Neuronal stem cell (in vitro differentiated cells): Measurements from ENCODE around the gene SUPT5H.

Source experiments
- DNase-seq: peaks from one replicate; pipeline ENCODE4 v3.0.0-alpha.2; 2013; ENCODE audit warnings: low spot score
- H2AFZ ChIP-seq: one replicate; pipeline ENCODE4 v1.6.1; 2013; ENCODE audit warnings: mild to moderate bottlenecking, low read length, inconsistent platforms
- H2AK5ac ChIP-seq: 2 replicates; pipeline ENCODE4 v1.6.1; 2013; ENCODE audit warnings: low read depth, mild to moderate bottlenecking, inconsistent platforms, low read length, moderate library complexity, mixed read lengths
- H2BK120ac ChIP-seq: 2 replicates; pipeline ENCODE4 v1.6.1; 2013; ENCODE audit warnings: low read depth, mild to moderate bottlenecking, inconsistent platforms, low read length, moderate library complexity, mixed read lengths
- H2BK12ac ChIP-seq: one replicate; pipeline ENCODE4 v1.6.1; 2013; ENCODE audit warnings: low read length, inconsistent platforms
- H2BK15ac ChIP-seq: 2 replicates; pipeline ENCODE4 v1.6.1; 2013; ENCODE audit warnings: mild to moderate bottlenecking, low read length, inconsistent platforms, mixed read lengths
- H2BK5ac ChIP-seq: one replicate; pipeline ENCODE4 v1.6.1; 2013; ENCODE audit warnings: inconsistent platforms, mild to moderate bottlenecking, low read length, moderate library complexity
- H3K14ac ChIP-seq: one replicate; pipeline ENCODE4 v1.6.1; 2013; ENCODE audit warnings: low read length, inconsistent platforms
- H3K18ac ChIP-seq: 2 replicates; pipeline ENCODE4 v1.6.1; 2013; ENCODE audit warnings: low read length, inconsistent platforms
- H3K23ac ChIP-seq: 2 replicates; pipeline ENCODE4 v1.6.1; 2013; ENCODE audit warnings: low read depth, mild to moderate bottlenecking, mixed read lengths, low read length, inconsistent platforms; ENCODE audit not compliant: poor library complexity
- H3K27ac ChIP-seq: replicated peaks from 3 replicates; pipeline ENCODE4 v1.5.1; 2013; ENCODE audit warnings: low read length, inconsistent platforms
- H3K27me3 ChIP-seq, 3 experiments: 2 replicates each; pipeline ENCODE4 v1.6.1; 2013; ENCODE audit warnings: low read length in 3 of 3, mild to moderate bottlenecking in 2 of 3, inconsistent platforms in 1 of 3, low read depth in 1 of 3, mixed read lengths in 1 of 3, moderate library complexity in 1 of 3; ENCODE audit not compliant: control insufficient read depth in 3 of 3, insufficient read depth in 3 of 3
- H3K36me3 ChIP-seq, 2 donors: replicated peaks in 1 of 2; 2 replicates each; pipeline ENCODE4 v1.6.1; 2013; ENCODE audit warnings: low read length in 2 of 2; ENCODE audit not compliant: control insufficient read depth in 2 of 2, insufficient read depth in 2 of 2
- H3K4ac ChIP-seq: 2 replicates; pipeline ENCODE4 v1.6.1; 2013; ENCODE audit warnings: inconsistent platforms, mild to moderate bottlenecking, low read length, moderate library complexity
- H3K4me1 ChIP-seq, 2 donors: 1 replicate in 1 of 2; 2 replicates in 1 of 2; pipeline ENCODE4 v1.6.1; 2013; ENCODE audit warnings: low read length in 2 of 2, low read depth in 1 of 2; ENCODE audit not compliant: control insufficient read depth in 2 of 2, insufficient read depth in 1 of 2
- H3K4me2 ChIP-seq: one replicate; pipeline ENCODE4 v1.6.1; 2013; ENCODE audit warnings: mild to moderate bottlenecking, low read length, inconsistent platforms; ENCODE audit not compliant: insufficient read depth, poor library complexity, severe bottlenecking
- H3K4me3 ChIP-seq, 2 donors: 2 replicates each; pipeline ENCODE4 v1.5.1; 2013; ENCODE audit warnings: low read length in 2 of 2, mild to moderate bottlenecking in 2 of 2, inconsistent platforms in 1 of 2, moderate library complexity in 1 of 2
- H3K79me1 ChIP-seq: one replicate; pipeline ENCODE4 v1.6.1; 2013; ENCODE audit warnings: low read depth, mild to moderate bottlenecking, inconsistent platforms, low read length, moderate library complexity
- H3K9ac ChIP-seq: one replicate; pipeline ENCODE4 v1.6.1; 2013; ENCODE audit warnings: mild to moderate bottlenecking, low read depth, low read length, inconsistent platforms; ENCODE audit not compliant: poor library complexity
- H3K9me3 ChIP-seq, 2 donors: replicated peaks in 1 of 2; 2 replicates each; pipeline versions ENCODE3 to v1.6.1; 2013; ENCODE audit warnings: low read length in 2 of 2, mild to moderate bottlenecking in 2 of 2, inconsistent platforms in 1 of 2, low read depth in 1 of 2, mixed read lengths in 1 of 2, moderate library complexity in 1 of 2; ENCODE audit not compliant: control insufficient read depth in 2 of 2, insufficient read depth in 1 of 2
- H4K8ac ChIP-seq: one replicate; pipeline ENCODE4 v1.6.1; 2013; ENCODE audit warnings: low read depth, mild to moderate bottlenecking, inconsistent platforms, low read length, moderate library complexity
- H4K91ac ChIP-seq: one replicate; pipeline ENCODE4 v1.6.1; 2013; ENCODE audit warnings: low read length, low read depth, mild to moderate bottlenecking, inconsistent platforms; ENCODE audit not compliant: poor library complexity
- WGBS, 2 donors: extraction: QIAGEN DNeasy Blood & Tissue Kit; methylation state at CpG; one replicate each; pipeline ENCODE4 v1.1.7; 2013; ENCODE audit warnings: missing lambda C conversion rate in 2 of 2, mixed read lengths in 1 of 2; ENCODE audit not compliant: insufficient read length in 2 of 2, insufficient replicate concordance in 1 of 2; ENCODE audit errors: extremely low coverage in 2 of 2; 5-methylcytosine and 5-hydroxymethylcytosine counted together

The SUPT5H gene

GRCh38 chr19:39412100-39412866 is 33.1 kb upstream of the SUPT5H start, which contains the start of gene PLEKHG2:
TSS of gene PLEKHG2 (plus strand) at chr19:39412669. CDS start at chr19:39414087, 1,418 bp downstream.
- H3K23ac ChIP-seq: peak within 1 kb of the TSS; percentile 96
- H4K91ac ChIP-seq: peak within 1 kb of the TSS; percentile 88
- WGBS, 2 donors: no CpG with 5 or more reads among the region's 60 CpGs
- H2AK5ac ChIP-seq: peak within 1 kb of the TSS; percentile 100
- H2BK5ac ChIP-seq: peak within 1 kb of the TSS; percentile 98
- peak within 1 kb of the TSS; percentile 95 for H3K4me3 ChIP-seq
- H3K9ac ChIP-seq: peak within 1 kb of the TSS; percentile 93
- H3K14ac ChIP-seq: peak within 1 kb of the TSS; percentile 83
- peak within 1 kb of the TSS; percentile 94 for H2AFZ ChIP-seq
- H3K4me2 ChIP-seq: peak within 1 kb of the TSS; percentile 87
- peak within 1 kb of the TSS; percentile 32 for H3K4ac ChIP-seq
- no peak within 1 kb of the TSS for H4K8ac ChIP-seq
- peaks cover 15% of the 10 kb centered on the region for H3K79me1 ChIP-seq
- H2BK12ac ChIP-seq: peak within 1 kb of the TSS; percentile 94
- H3K18ac ChIP-seq: peak within 1 kb of the TSS; percentile 99
- H3K36me3 ChIP-seq: peaks cover 17 to 36% of the 10 kb centered on the region in 2 donors
- H2BK15ac ChIP-seq: peak within 1 kb of the TSS; percentile 99
- H3K27ac ChIP-seq: peak within 1 kb of the TSS; percentile 95
- peaks cover 0 to 17% (median 0%) of the 10 kb centered on the region in 3 experiments for H3K27me3 ChIP-seq
- H3K4me1 ChIP-seq: peaks cover 32 to 36% of the 10 kb centered on the region in 2 donors
- H3K9me3 ChIP-seq: no peaks in the 10 kb centered on the region
- DNase-seq: peak; percentile 100
- H2BK120ac ChIP-seq: peak within 1 kb of the TSS; percentile 93

DNA sequence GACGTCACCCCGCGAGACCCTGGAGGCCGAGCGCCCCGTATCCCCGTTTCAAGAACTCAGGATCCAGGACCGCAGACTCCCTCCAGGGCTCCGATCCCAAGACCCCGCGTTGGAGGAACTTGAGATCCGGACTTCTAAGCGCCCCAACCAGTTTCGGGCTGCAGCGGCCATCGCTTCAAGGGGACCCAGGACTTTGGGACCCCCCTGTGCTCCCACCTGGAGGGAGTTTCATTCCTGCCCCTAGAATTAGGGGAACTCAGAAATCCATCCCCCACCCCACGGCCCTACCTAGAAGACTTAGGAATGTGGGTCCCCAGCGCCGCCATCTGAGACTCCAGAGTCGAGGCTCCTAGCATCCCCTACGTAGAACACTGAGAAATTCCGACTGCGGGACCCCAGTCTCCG is 32.5 kb upstream of the SUPT5H start:
- Histone ChIP-seq H4K91ac (peak overlapping the region; percentile 88), H3K4me3 (peak overlapping the region; percentile 95), H3K9ac (peak overlapping the region; percentile 93), H3K4ac (peak overlapping the region; percentile 32), H3K79me1 (peaks cover 16% of the 10 kb centered on the region), H3K18ac (peak overlapping the region; percentile 99), H2BK120ac (peak overlapping the region; percentile 93), H2BK5ac (peak overlapping the region; percentile 98), H3K27me3 (peaks cover 0 to 11% (median 0%) of the 10 kb centered on the region in 3 experiments), H4K8ac (no peak overlapping the region), H3K23ac (peak overlapping the region; percentile 96), H2BK12ac (peak overlapping the region; percentile 94), H3K14ac (peak overlapping the region; percentile 83), H3K9me3 (no peaks in the 10 kb centered on the region), H2AFZ (peak overlapping the region; percentile 94), H2AK5ac (peak overlapping the region; percentile 100), H3K27ac (peak overlapping the region; percentile 95), H3K4me2 (peak overlapping the region; percentile 85), H2BK15ac (peak overlapping the region; percentile 99), H3K4me1 (peaks cover 29 to 35% of the 10 kb centered on the region in 2 donors), H3K36me3 (peaks cover 22 to 42% of the 10 kb centered on the region in 2 donors)
- no peak for DNase-seq
- no CpG with 5 or more reads among the region's 24 CpGs for WGBS, 2 donors

GRCh38 chr19:39413272-39413910 is 32.0 kb upstream of the SUPT5H start:
- DNase-seq: no peak
- Histone ChIP-seq H3K9ac (peak overlapping the region; percentile 93), H3K23ac (peak overlapping the region; percentile 96), H3K18ac (peak overlapping the region; percentile 99), H4K8ac (no peak overlapping the region), H3K36me3 (peaks cover 25 to 42% of the 10 kb centered on the region in 2 donors), H3K27ac (peak overlapping the region; percentile 95), H3K14ac (peak overlapping the region; percentile 83), H2AFZ (peak overlapping the region; percentile 94), H2BK120ac (peak overlapping the region; percentile 93), H3K4me2 (peak overlapping the region; percentile 87), H2BK12ac (no peak overlapping the region), H3K9me3 (no peaks in the 10 kb centered on the region), H2BK15ac (peak overlapping the region; percentile 99), H4K91ac (no peak overlapping the region), H3K27me3 (peaks cover 0 to 6% (median 0%) of the 10 kb centered on the region in 3 experiments), H3K4ac (peak overlapping the region; percentile 32), H3K4me1 (peaks cover 28 to 35% of the 10 kb centered on the region in 2 donors), H3K4me3 (peak overlapping the region; percentile 95), H2BK5ac (peak overlapping the region; percentile 98), H3K79me1 (peaks cover 16% of the 10 kb centered on the region), H2AK5ac (peak overlapping the region; percentile 100)
- WGBS, 2 donors: no CpG with 5 or more reads among the region's 54 CpGs
